ENCODE measurements around the gene OR10A6. TPM values are rescaled to one million over a fixed set of nuclear protein-coding genes. Genes with fewer than 3 reads are reported as not detected.

OR10A6 gene
- total RNA-seq, 1 donor from 2014 or later: not detected

DNA sequence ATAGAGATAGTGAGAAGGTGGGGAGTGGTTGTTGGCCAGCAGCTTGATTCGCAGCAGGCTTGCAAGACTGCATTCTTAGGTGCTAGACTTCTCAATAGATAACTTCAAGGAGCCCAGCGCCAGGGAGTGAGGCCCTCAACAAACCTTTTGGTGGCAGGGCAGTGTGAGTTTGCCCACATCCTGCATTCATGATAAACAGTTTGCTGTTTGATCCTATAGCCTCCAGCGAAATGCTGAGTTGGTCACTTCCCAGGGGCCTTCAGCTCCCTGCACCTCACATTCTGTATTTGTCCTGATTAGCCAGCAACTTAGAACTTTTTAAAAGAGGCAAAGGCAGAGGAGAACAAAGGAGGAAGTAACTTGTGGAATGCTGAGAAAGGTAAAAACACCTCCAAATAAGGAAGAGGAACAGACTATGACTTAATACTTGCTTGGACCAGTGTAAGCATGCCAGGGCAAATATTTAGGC, 25.1 kb downstream of the OR10A6 start:
- Mint-ChIP-seq H3K36me3 (ENCODE audit: low read depth) (no peaks in the 10 kb centered on the region), H3K4me1 (ENCODE audit: low read depth) (no peaks in the 10 kb centered on the region), H3K27ac (no peak overlapping the region), H3K27me3 (ENCODE audit: insufficient read depth) (peaks cover 9% of the 10 kb centered on the region), H3K9me3 (no peaks in the 10 kb centered on the region), H3K4me3 (no peak overlapping the region)
- DNase-seq (ENCODE audit: low spot score): no peak
- intact Hi-C loops (cut with micrococcal nuclease): no loop called here

- intact Hi-C loops (cut with micrococcal nuclease): no loop called here
- Mint-ChIP-seq H3K36me3 (ENCODE audit: low read depth) (no peaks in the 10 kb centered on the region), H3K27me3 (ENCODE audit: insufficient read depth) (peaks cover 9% of the 10 kb centered on the region), H3K9me3 (no peaks in the 10 kb centered on the region), H3K27ac (no peak overlapping the region), H3K4me3 (no peak overlapping the region), H3K4me1 (ENCODE audit: low read depth) (no peaks in the 10 kb centered on the region)
- no peak for DNase-seq (ENCODE audit: low spot score)
Observed at GRCh38 chr11:7905549-7905948, 25.5 kb downstream of the OR10A6 start.

GRCh38 chr11:7904917-7905316, 26.2 kb downstream of the OR10A6 start:
- no peak for DNase-seq (ENCODE audit: low spot score)
- Mint-ChIP-seq H3K36me3 (ENCODE audit: low read depth) (no peaks in the 10 kb centered on the region), H3K4me1 (ENCODE audit: low read depth) (no peaks in the 10 kb centered on the region), H3K4me3 (no peak overlapping the region), H3K27ac (no peak overlapping the region), H3K9me3 (no peaks in the 10 kb centered on the region), H3K27me3 (ENCODE audit: insufficient read depth) (peaks cover 9% of the 10 kb centered on the region)
- intact Hi-C loops (cut with micrococcal nuclease): no loop called here

- no peaks in the 10 kb centered on the region for H3K9me3 Mint-ChIP-seq
- H3K4me1 Mint-ChIP-seq (ENCODE audit: low read depth): no peaks in the 10 kb centered on the region
- DNase-seq (ENCODE audit: low spot score): no peak
- intact Hi-C loops (cut with micrococcal nuclease): no loop called here
- H3K36me3 Mint-ChIP-seq (ENCODE audit: low read depth): no peaks in the 10 kb centered on the region
- peaks cover 9% of the 10 kb centered on the region for H3K27me3 Mint-ChIP-seq (ENCODE audit: insufficient read depth)
- no peak overlapping the region for H3K27ac Mint-ChIP-seq
- no peak overlapping the region for H3K4me3 Mint-ChIP-seq
Observed at GRCh38 chr11:7903940-7904339, 27.1 kb downstream of the OR10A6 start.

DNA sequence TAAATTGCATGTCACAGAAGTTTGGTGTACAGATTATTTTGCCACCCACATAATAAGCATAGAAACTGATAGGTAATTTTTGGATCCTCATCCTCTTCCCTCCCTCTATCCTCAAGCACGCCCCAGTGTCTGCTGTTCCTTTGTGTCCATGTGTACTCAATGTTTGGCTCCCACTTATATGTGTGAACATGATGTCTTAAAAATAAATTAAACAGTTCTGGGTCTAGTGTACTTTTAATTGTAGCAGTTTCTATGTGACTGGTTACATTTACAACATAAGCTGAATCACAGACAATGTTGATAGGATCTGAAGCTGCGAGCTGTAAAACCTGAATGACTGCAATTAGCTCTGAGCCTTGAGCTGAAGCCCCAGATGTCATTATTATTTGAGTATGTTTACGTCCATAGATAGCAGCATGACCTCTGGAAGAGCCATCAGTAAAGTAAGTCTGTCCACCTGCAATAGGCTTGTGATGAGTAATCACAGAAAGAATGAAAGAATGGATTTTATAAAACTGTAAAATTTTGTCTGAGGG, 29.7 kb downstream of the OR10A6 start:
- DNase-seq (ENCODE audit: low spot score): no peak
- peaks cover 9% of the 10 kb centered on the region for H3K27me3 Mint-ChIP-seq (ENCODE audit: insufficient read depth)
- no peak overlapping the region for H3K27ac Mint-ChIP-seq
- no peaks in the 10 kb centered on the region for H3K36me3 Mint-ChIP-seq (ENCODE audit: low read depth)
- H3K9me3 Mint-ChIP-seq: no peaks in the 10 kb centered on the region
- H3K4me1 Mint-ChIP-seq (ENCODE audit: low read depth): no peaks in the 10 kb centered on the region
- no peak overlapping the region for H3K4me3 Mint-ChIP-seq
- intact Hi-C loops (cut with micrococcal nuclease): no loop called here

DNA sequence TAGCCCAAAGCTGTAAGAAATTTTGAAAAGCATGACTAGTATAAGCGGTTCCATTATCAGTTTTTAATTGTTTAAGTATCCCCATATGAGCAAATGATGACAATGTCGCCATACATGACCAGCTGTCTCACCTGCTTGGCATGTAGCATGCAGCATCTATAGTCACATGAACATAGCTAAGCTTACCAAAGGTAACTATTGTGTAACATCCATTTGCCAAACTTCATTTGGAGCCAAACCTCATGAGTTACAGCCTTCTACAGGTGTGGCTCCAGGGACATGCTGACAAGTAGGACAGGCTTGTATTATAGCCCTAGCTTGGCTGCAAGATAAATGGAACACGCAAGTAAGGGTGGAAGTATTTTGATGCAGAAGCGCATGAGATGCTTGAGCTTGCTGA, 30.4 kb downstream of the OR10A6 start:
- peaks cover 8% of the 10 kb centered on the region for H3K27me3 Mint-ChIP-seq (ENCODE audit: insufficient read depth)
- H3K4me3 Mint-ChIP-seq: no peak overlapping the region
- H3K4me1 Mint-ChIP-seq (ENCODE audit: low read depth): no peaks in the 10 kb centered on the region
- no peak overlapping the region for H3K27ac Mint-ChIP-seq
- no peaks in the 10 kb centered on the region for H3K9me3 Mint-ChIP-seq
- no peak for DNase-seq (ENCODE audit: low spot score)
- intact Hi-C loops (cut with micrococcal nuclease): no loop called here
- no peaks in the 10 kb centered on the region for H3K36me3 Mint-ChIP-seq (ENCODE audit: low read depth)

DNA sequence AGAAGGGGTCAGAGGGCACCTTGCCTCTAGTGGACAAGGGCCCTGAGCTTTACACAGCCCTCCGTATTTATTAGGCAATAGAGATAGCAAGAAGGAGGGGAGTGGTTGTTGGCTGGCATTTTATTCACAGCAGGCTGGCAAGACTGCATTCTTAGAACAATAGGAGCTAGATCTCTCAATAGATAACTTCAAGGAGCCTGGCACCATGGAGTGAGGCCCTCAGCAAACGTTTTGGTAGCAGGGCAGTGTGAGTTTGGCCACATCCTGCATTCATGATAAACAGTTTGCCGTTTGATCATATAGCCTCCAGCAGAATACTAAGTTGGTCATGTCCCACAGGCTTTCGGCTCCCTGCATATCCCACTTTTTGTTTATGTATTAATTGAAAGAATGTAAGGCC, 31.6 kb downstream of the OR10A6 start:
- no peak overlapping the region for H3K4me3 Mint-ChIP-seq
- intact Hi-C loops (cut with micrococcal nuclease): no loop called here
- peaks cover 3% of the 10 kb centered on the region for H3K27me3 Mint-ChIP-seq (ENCODE audit: insufficient read depth)
- H3K36me3 Mint-ChIP-seq (ENCODE audit: low read depth): no peaks in the 10 kb centered on the region
- H3K9me3 Mint-ChIP-seq: no peaks in the 10 kb centered on the region
- H3K27ac Mint-ChIP-seq: no peak overlapping the region
- no peaks in the 10 kb centered on the region for H3K4me1 Mint-ChIP-seq (ENCODE audit: low read depth)
- no peak for DNase-seq (ENCODE audit: low spot score)

- intact Hi-C loops (cut with micrococcal nuclease): no loop called here
- Mint-ChIP-seq H3K36me3 (ENCODE audit: low read depth) (no peaks in the 10 kb centered on the region), H3K4me1 (ENCODE audit: low read depth) (no peaks in the 10 kb centered on the region), H3K4me3 (no peak overlapping the region), H3K27me3 (ENCODE audit: insufficient read depth) (peaks cover 3% of the 10 kb centered on the region), H3K9me3 (no peaks in the 10 kb centered on the region), H3K27ac (no peak overlapping the region)
- DNase-seq (ENCODE audit: low spot score): no peak
Observed at GRCh38 chr11:7898666-7899283, 32.3 kb downstream of the OR10A6 start.

- no peak overlapping the region for H3K4me3 Mint-ChIP-seq
- H3K9me3 Mint-ChIP-seq: no peaks in the 10 kb centered on the region
- intact Hi-C loops (cut with micrococcal nuclease): no loop called here
- no peaks in the 10 kb centered on the region for H3K4me1 Mint-ChIP-seq (ENCODE audit: low read depth)
- no peak for DNase-seq (ENCODE audit: low spot score)
- H3K27ac Mint-ChIP-seq: no peak overlapping the region
- H3K27me3 Mint-ChIP-seq (ENCODE audit: insufficient read depth): no peaks in the 10 kb centered on the region
- H3K36me3 Mint-ChIP-seq (ENCODE audit: low read depth): no peaks in the 10 kb centered on the region
Observed at GRCh38 chr11:7896009-7896785, 34.9 kb downstream of the OR10A6 start.

DNA sequence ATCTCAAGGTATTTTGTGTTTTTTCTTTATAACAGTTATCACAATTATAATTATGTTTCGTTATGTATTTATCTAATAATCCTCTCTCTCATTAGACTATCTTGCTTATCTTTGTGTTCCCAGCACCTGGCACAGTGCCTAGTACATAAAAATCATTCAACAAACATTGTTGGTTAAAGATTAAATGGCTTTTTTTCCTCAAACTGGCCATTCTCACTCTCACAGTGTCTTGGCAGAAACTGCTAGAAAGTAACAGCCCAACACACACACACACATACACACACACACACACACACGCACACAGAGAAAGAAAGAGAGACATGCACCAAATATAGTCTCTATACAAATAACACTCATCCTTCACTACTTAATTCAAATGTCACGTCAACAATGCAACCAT, 36.8 kb downstream of the OR10A6 start:
- no peaks in the 10 kb centered on the region for H3K36me3 Mint-ChIP-seq (ENCODE audit: low read depth)
- H3K9me3 Mint-ChIP-seq: no peaks in the 10 kb centered on the region
- no peaks in the 10 kb centered on the region for H3K4me1 Mint-ChIP-seq (ENCODE audit: low read depth)
- no peak overlapping the region for H3K27ac Mint-ChIP-seq
- intact Hi-C loops (cut with micrococcal nuclease): no loop called here
- no peak for DNase-seq (ENCODE audit: low spot score)
- H3K4me3 Mint-ChIP-seq: no peak overlapping the region
- H3K27me3 Mint-ChIP-seq (ENCODE audit: insufficient read depth): no peaks in the 10 kb centered on the region

DNA sequence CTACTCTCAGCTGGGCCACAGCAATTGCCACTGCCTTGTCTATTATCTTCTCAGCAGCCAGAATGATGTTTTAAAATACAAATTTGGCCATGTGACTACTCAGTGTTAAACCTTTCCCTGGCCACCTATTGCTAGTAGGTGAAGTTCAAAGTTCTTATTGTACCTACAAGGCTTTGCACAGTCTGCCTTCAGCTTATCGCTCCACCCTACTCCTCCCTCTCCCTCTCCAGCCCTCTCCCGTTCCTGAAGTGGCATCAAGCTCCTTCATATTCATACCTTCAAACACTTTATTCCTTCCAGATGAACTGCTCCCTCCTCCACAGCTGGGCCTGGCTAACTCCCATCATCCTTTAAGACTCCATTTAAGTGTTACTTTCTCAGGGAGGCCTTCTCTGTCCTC, 37.3 kb downstream of the OR10A6 start:
- Mint-ChIP-seq H3K27me3 (ENCODE audit: insufficient read depth) (no peaks in the 10 kb centered on the region), H3K9me3 (no peaks in the 10 kb centered on the region), H3K36me3 (ENCODE audit: low read depth) (no peaks in the 10 kb centered on the region), H3K4me3 (no peak overlapping the region), H3K4me1 (ENCODE audit: low read depth) (no peaks in the 10 kb centered on the region), H3K27ac (no peak overlapping the region)
- intact Hi-C loops (cut with micrococcal nuclease): no loop called here
- DNase-seq (ENCODE audit: low spot score): no peak

- no peak for DNase-seq (ENCODE audit: low spot score)
- Mint-ChIP-seq H3K27me3 (ENCODE audit: insufficient read depth) (peaks cover 3% of the 10 kb centered on the region), H3K9me3 (no peaks in the 10 kb centered on the region), H3K4me1 (ENCODE audit: low read depth) (no peaks in the 10 kb centered on the region), H3K27ac (no peak overlapping the region), H3K4me3 (no peak overlapping the region), H3K36me3 (ENCODE audit: low read depth) (no peaks in the 10 kb centered on the region)
- intact Hi-C loops (cut with micrococcal nuclease): loop anchor here (1.0 kb wide), 2 partner anchors 94 to 206 kb away; partner anchors contain the start of gene EIF3F
Observed at GRCh38 chr11:7892840-7893254, 38.2 kb downstream of the OR10A6 start.

DNA sequence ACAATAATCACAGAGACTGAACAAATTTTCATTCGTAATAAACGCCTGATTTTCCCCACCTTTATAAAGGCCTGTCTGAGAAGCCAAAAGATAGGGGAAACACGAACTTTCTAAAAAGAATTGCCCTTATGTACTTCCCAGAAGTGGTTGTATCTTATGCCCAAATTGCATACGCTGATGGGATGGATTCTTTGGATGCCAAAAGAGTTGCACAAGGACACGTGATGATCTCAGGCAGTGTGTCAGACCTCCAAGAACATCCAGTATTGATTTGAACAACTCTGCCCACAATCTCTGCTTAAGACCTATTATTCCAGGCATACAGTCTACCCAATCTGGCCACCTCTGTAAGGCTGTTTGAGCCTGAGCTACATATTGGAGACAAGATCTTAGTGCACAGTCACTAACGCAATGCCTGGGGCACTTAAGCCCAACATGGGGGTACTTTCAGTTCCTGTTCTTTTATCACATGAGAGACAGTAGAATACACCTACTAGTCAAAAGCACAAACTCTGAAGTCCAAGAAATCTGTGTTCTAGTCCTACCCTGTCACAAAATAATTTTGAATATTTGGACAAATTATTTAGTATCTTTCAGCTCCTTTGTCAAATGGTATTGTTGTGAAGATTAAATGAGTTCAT, 38.9 kb downstream of the OR10A6 start:
- Mint-ChIP-seq H3K4me3 (no peak overlapping the region), H3K9me3 (no peaks in the 10 kb centered on the region), H3K27me3 (ENCODE audit: insufficient read depth) (peaks cover 3% of the 10 kb centered on the region), H3K4me1 (ENCODE audit: low read depth) (no peaks in the 10 kb centered on the region), H3K36me3 (ENCODE audit: low read depth) (no peaks in the 10 kb centered on the region), H3K27ac (no peak overlapping the region)
- DNase-seq (ENCODE audit: low spot score): no peak
- intact Hi-C loops (cut with micrococcal nuclease): loop anchor here (1.0 kb wide), 2 partner anchors 95 to 207 kb away; partner anchors contain the start of gene EIF3F

Data from activated T-helper 1 cell treated with anti-CD3 and anti-CD28 coated beads, Interleukin-12 subunit alpha, Interleukin-12 subunit beta, Interleukin-2, Interleukin-4 antibody, amounts not matched to agents 30 ng/mL and 10 ng/mL and 1 ng/mL, durations not matched to agents 14 hours and 24 hours and 36 hours (primary cell).